Stimulated activated CD8-positive, alpha-beta memory T cell treated with anti-CD3 and anti-CD28 coated beads, Interleukin-7, amount 100 ng/mL, for 1 hour (primary cell): ENCODE measurements around the gene DLGAP1.
"Not testable (repeated sequence)": the region's sequence is repeated elsewhere in the genome, so short reads cannot be mapped to it uniquely, and the experiment has no call there.

Experiments used
- DNase-seq, 2 donors: peaks; one replicate each; pipeline ENCODE4 v3.0.0-alpha.2; 2020; ENCODE audit warnings: low read depth in 2 of 2

Gene DLGAP1

DNA sequence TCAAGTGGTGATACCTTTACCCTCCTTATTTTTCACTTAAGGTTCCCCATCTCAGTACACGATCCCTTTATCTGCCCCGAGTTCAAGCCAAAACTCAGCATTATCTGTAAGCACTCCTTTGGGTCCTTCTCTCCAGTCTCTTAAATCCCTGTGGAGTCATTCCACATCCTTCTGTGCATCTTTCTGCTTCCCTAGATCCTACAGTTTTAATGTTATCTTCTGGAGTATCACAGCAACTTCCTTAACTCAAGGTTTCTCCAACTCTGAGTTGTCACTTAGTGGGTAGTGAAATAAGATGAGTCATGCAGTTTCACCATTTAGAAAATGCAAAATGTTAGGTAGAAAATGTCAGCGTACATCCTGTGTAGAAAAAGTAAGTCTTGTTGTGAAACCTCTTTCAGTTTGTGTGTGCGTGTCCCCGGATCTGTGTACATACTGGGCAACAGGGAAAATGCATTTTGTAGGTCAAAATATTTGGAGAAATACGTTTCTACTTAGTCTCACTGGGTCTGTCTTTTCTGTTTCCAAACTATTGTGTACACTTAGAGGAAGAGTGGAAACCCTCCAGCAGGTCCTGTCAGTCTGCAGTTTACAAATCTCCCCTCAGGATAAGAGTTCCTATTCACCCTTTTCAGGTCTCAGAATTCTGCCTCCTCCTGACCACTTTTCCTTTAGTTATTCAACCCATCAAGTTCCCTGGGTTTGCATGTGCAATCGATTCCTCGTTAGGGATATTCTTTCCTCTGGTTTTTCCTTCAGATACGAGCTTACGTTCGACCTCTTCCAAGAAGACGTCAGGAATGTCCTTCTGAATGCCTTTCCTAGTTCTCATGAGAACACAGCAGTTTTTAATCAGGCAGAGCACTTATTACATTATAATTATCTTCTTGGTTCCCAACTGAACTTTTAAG lies 850.4 kb downstream of the DLGAP1 start:
- DNase-seq = no peak

DNA sequence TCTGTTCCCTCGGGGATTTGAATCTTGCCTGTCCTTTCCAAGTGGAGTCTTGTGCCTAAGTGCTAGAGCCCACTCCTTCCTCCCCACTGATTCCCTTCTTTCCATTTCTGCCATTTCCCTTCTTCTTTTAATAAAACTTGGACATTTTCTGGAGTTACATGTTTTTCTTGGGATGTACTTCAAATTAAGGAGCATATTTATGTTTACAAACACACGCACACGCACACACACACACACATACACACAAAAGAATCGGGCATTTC lies 850.9 kb downstream of the DLGAP1 start:
- no peak for DNase-seq

DNA sequence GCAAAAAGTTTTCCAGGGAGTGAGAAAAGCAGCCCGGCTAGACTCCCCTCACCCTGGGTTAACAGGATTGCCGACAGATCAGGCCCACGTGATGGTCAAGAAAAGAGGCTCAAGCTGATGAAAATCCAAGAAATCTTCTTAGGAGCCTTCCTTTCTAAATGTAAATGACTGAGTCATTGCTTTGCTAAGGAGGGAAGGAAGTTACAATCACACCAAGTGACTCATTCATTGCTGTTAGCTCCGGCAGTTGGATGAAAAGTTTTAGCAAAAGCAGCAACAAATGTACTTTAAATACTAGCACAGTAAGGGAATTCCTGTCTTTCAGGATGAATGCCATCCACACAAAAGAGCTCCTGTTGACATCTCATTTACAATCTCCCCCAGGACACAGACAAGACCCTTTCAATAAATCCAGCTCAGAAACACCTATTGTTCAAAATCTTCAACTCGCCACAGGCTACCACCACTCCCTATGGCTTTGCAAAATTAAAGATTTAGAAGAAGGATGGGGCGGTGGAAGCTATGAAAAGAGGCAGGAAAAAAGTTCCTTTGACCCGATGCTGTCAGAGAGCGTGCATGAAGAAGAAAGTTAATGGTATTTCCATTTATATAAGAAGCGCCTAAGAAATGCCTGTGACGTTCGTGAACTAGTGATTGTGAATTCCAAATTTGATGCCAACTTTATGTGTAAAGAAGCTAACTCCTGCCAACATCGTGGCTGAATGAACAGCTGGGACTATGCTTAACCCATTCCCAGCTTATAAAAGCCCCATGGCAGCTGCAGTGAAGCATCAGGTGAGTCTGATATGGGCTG lies 851.5 kb downstream of the DLGAP1 start:
- DNase-seq = no peak

DNA sequence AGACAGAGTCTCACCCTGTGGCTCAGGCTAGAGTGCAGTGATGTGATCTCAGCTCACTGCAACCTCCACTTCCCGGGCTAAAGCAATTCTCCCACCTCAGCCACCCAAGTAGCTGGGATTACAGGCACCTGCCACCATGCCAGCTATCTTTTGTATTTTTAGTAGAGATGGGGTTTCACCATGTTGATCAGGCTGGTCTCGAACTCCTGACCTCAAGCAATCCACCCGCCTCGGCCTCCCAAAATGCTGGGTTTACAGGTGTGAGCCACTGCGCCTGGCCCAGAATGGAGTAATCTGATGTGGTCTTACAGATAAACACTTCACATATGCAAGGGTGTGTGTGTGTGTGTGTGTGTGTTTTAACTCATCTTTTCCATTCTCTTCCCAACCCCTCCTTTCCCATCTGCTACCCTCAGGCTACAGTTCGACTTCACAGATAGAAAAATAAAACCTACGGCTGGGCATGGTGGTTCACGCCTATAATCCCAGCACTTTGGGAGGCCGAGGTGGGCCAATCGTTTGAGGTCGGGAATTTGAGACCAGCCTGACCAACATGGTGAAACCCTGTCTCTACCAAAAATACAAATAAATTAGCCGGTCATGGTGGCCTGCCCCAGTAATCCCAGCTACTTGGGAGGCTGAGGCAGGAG lies 853.9 kb downstream of the DLGAP1 start:
- not testable (repeated sequence) for DNase-seq

DNA sequence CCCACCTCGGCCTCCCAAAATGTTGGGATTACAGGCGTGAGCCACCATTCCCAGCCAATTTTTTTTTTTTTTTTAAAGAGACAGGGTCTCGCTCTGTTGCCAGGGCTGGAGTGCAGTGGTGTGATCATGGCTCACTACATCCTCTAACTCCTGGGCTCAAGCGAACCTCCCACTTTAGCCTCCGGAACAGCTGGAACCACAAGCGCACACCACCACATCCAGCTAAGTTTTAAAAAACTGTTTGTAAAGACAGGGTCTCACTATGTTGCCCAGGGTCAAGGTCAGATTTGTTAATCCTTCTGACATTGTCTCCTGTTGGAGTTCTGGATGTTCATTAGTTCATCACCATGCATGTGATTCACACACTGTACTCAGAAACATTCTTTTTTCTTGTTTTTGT lies 855.2 kb downstream of the DLGAP1 start:
- DNase-seq = no peak

DNA sequence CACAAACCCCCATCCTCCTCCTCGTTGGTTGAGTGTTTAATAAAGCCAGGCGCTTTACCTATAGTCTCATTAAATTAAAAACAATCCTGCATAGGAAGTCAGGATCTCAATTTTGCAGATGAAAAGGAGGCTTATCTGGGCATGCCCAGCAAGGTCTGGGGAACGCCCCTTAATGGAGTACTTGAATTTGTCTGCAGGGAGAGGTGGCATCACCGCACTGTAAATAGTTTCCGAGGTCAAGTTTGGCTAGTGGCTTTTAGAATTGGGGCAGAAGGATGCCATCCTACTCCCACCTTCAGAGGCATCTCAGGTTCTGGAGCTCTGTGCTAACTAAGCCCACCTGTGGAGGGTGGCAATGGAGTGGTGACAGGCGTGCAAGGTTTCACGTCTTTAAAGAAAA lies 855.9 kb downstream of the DLGAP1 start:
- DNase-seq = no peak

DNA sequence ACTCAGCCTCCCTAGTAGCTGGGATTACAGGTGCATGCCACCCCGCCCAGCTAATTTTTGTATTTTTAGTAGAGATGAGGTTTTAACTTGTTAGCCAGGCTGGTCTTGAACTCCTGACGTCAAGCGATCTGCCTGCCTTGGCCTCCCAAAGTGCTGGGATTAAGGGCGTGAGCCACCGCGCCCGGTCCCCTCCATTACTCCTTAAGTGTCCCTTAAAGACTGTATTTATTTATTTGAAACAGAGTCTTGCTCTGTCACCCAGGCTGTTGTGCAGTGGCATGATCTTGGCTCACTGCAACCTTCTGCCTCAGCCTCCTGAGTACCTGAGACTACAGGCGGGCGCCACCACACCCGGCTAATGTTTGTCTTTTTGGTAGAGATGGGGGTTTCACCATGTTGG lies 856.5 kb downstream of the DLGAP1 start:
- DNase-seq = no peak

DNA sequence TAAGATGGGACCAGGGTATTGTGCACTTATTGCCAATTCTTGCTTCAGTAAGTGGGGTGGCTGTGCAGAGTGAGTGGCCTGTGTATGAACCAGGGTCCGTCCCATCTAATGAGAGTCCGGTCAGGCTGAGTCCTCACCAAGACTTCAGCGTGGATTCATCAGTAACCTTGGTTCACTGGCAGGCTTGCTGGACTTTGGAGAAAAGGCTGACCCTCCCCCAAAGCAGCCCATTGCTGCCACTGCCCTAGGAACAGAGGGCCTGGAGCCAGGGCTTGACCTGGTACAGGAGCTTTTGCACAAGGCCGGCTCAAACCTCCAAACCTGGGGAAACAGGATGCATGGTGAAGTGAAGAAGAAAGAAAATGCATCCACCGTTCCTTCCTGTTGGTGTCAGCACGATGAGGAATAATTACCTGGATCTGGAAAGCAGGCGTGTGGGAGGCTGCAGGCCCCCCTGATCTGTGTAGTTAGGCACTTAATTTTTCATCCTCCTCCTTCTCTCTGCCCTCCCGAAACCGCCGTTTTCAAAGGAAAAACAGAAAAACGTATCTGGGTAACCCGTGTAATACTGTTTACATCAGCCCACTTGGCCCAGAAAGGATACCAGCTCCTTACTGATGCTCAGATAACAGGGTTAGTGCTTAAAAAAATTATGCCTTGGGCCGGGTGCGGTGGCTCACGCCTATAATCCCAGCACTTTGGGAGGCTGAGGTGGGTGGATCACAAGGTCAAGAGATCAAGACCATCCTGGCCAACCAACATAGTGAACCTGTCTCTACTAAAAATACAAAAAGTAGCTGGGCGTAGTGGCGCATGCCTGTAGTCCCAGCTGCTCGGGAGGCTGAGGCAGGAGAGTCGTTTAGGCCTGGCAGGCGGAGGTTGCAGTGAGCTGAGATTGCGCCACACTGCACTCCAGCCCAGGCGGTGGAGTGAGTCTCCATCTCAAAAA lies 857.4 kb downstream of the DLGAP1 start:
- DNase-seq = no peak

DNA sequence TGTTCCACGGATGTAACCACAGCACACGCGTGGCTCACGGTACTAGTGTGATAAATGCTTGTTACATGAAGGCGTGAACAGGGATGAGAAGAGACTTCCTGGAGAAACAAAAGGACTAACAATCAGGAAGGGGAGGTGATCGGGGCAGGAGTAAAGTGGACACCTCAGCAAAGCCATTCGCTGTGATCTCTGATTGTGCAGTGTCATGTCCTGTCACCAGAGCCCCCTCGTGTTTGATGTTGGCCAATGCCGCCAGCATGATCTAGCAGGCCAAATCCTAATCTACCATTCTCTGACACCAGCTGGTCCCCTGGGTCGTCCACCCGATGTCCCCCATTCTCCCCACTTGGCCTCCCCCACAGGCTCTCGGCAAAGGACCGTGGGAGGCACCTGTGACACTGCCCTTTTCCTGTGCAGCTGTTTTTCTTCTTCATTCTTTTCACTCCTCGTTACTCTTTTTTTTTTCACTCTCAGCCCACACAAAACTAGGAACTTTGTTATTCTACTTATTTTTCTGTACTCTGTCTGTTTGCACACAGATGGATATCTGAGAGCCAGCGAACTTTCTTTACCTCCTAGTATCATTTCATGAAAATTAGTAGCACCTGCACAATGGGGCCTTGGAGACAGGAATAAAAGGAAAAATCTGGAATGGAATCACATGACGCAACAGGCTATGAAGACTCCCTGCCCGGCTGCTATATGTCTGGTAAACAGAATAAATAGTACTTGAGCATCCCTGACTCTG lies 858.3 kb downstream of the DLGAP1 start:
- no peak for DNase-seq

DNA sequence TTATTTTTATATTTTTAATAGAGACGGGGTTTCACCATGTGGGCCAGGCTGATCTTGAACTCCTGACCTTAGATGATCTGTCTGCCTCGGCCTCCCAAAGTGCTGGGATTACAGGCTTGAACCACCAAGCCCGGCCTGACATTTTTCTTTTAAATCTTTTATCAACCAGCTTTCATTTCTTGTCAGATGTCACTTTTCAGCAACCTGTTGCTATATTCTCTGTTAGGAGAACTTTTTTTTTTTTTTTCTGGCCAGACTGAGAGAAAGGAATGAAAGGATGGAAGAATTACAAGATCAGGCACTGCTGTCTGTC lies 858.8 kb downstream of the DLGAP1 start:
- no peak for DNase-seq

DNA sequence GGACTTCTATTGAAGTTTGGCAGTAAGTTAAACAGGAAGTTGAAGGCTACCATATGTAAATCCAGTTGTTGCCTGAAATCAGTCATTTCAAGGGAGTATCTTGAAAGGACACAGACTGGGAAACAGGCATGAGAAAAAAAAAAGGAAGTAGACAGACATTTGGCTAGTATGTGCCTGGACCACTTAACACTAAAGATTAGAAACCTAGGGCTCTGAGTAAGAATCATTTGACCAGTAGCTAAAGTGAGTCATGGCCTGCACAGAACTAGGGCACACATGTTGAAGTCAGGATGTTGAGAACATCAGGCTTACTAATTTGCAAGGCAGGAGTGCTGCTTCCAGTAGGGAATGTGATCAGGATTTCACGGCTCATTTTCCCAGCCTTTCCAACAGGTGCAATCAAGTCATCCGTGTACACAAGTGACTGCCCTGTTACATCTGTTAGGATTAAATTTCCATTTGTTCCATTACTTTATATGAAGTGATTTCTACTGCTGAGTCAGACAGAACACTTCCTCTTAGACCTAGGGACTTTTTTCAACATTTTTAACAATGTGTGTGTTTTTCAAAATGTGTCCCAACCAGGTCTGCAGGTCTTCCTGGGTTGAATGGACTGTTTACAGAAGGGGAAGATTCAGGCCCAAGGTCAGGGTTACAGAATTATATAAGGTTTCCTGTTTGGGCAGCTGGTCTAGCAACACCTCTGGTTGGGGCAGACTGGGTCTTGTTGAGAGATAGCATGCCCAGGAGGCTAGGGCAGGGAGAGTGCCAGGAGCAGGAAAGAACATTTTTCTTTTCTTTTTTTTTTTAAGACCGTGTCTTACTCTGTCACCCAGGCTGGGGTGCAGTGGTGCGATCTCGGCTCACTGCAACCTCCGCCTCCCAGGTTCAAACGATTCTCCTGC lies 859.5 kb downstream of the DLGAP1 start:
- DNase-seq = no peak

DNA sequence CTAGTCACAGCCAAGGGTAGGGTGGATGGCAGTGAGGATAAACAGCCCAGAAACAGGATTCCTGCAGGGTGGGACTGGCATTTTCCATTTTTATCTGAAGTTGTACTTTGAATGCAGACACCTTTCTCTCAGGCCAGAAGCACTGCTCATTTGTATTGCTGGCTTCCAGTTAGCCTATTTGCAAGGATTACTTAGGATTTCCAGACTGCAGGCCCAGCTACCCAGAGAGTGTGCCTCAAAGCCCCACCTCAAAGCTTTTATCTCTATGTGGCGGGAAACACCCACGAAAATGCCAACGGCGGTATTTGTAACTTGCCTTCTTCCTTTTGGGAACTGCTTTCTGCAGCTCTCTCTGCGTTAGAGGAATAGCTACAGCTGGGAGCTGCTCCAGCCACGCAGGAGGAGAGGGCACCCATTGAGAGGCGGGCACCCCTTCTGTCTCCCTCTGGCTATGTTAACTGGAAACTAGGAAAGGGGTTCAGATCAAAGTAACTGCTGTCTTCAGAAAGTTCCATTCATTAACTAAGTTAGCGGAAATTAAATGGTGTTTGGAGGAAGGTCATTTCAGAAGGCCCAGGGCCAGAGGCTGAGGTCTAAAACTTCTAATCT lies 860.2 kb downstream of the DLGAP1 start:
- no peak for DNase-seq

DNA sequence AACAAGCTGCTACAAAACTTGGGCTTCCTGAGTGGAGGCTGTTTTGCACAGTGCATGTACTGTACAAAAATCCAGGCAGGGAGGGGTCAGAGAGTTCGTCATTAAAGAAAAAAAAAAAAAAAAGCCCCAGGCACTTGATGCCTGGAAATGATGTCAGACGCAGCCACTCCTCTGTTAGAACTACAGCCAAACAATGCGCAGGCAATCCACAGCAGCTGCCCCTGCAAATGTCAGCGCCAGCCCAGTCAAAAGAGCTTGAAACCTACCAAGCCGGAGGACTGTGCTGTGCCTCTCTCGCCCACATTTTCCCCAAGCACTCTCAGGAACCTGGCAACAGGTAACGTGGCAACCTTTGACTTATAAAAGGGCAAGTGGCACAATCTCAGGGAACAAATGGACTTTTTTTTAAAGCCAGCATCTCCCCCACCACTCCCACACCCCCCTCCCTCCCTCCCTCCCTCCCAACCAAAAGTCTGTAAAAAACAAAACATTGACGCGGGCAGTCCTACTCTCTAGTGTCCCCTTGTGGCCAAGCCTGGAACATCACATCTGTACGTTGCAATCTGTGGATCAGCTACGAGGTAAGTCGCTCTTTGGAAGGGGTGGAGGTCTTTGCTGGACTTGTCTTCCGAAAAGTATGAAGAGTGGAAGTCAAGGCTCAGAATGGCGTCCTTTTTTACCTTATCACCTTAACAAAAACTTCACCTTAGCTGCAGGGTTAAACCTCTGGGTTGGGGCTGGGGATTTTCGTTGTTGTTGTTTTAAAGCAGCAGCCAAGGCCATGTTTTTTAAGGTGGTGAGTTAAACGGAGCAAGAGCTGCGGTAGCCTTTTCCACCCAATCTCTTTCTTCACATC lies 861.0 kb downstream of the DLGAP1 start:
- DNase-seq = peak; percentile 68 to 77

DNA sequence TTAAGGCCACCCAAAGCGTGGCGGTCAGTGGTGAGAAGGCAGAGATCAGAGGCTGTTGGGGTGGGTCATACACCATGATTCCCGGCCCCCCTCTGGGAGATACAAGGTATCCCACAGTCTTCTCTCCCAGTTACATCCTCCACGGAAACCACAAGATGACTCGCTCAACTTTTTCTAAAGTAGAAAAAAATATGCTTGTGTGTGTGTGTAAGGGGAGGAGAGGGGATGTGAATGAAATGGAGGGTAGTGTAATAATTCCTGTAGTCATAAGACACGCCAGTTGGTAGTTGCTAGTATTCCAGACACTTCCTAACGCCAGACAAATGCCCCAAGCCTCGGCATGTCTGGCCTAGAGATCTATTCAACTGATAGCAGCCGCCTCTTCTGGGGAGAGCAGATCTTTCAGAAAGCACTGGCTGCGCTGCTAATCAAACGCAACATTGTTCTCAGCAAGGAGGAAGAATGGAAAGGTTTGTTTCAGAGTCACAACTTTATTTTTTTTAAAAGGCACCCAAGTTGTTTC lies 861.7 kb downstream of the DLGAP1 start:
- DNase-seq = no peak

DNA sequence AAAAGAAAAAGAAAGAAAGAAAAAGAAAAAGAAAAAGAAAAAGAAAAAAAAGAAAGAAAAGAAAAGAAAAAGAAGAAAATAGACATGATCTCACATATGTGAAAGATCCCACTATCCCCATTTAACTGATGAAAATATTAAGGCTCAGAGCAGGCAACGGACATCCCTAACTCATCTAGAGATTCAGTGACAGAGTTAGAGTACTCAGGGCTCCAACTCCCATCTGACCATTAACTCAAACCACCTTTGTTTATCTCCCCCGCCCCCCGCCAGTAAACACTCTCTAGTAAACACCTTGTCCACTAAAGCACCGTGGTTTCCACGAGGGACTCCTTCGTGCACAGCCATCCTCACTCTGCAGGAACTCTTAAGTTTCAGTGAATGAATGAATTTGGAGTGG lies 862.2 kb downstream of the DLGAP1 start:
- DNase-seq = no peak

DNA sequence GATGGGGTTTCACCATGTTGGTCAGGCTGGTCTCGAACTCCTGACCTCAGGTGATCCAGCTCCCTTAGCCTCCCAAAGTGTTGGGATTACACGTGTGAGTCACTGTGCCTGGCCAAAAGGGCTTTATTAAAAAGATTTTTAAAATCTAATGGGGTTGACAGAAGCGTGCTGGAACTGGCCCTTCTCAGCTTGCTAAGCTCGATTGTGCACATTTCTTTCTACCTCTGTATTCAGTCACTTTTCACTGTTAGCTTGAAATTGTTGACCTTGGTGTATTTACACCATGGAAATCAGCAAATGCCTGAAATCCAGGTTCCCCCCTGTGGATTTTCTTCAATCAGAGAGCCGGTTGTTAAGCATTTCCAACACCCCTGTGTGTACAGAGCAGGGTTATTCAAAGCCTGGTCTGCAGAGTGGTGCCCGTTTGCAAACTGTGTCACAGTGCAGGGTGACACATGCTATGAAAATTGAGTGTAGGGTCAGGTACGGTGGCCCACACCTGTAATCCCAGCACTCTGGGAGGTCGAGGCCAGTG lies 864.9 kb downstream of the DLGAP1 start:
- DNase-seq = no peak

DNA sequence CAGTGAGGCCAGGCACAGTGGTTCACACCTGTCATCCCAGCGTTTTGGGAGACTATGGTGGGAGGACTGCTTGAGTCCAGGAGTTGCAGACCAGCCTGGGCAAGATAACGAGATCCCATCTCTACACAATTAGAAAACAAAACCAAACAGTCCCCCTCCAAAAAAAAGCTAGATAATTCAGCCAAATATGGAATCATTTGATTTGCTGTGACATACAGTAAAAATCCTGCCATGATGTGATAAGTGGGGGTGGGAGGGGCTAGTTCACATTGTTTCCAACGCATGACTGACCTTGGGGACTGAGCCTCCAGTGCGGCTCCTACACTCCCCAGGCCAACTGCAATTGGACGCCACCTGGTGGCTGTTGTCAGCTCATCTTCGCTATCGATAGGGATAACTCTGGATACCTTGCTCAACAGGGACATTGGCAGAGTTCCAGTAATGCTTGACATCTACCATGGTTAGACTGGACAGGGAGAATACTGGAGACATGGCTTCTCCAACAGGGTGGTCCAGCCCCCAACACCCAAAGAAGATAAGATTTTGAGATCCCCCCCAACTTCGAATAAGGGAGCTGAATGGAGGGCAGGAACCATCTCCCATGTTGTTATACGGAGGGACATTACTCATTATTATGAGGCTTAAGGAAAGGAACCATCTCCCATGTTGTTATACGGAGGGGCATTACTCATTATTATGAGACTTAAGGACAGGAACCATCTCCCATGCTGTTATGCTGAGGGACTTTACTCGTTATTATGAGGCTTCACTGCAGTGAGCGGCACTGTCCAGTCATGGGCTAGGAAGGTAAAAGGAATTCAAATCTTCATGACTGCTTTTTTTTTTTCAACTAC lies 869.2 kb downstream of the DLGAP1 start:
- DNase-seq = peak in 1 of 2 donors; percentile 48
